ENCODE measurements around the gene SCO2.

SCO2 gene

DNA sequence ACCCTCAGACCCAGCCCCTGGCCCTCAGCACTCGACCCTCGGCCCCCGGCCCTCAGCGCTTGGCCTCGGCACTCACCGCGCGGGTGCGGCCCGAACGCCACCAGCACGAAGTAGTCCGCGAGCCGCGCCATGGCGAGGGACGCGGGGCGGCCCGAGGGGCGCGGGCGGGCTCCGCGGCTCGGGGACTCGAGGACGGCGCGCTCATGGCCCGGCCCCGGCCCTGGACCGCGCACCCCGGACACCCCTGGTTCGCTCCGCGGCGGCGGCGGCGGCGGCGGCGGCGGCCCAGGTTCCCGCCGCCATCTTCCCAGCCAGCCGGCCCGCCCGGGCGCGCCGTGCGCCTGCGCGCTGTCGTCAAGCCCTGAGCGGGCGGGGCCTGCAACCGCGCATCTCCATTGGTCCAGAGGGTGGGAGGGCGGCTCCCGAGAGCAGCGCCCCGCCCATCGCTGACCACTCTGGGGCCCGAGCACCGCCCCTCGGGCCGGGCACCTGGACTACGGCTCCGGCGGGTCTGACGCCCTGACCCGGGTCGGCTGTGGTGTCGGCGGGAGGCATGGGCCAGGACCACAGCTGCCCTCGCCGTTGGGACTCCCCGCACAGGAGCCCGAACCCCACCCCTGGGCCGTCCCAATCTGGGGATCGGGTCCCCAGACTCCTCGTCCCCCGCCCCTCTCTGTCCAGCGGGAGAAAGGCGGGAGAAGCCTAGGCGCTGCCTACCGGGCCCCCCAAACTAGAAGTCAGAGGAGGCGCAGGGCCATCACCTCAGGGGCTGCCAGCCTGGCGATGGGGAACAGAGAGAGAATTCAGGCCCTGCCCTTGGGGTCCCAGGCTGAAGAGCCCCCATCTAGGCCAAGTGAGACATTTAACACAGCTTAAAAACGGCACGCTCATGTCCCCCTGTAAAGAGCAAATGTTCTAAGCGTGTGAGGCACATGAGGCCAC lies 50.4 kb downstream of the SCO2 start, which contains the start of gene SBF1:
TSS of gene SBF1 (minus strand) at position 326 of the 942 bp plus-strand sequence. CDS start at position 131, 195 bp downstream.
- DNase-seq (ENCODE audit: low spot score in 2 of 2) (peak; percentile 90 to 94), ATAC-seq (peak; percentile 77)
- peaks cover 55% of the 10 kb centered on the region for H3K4me1 Mint-ChIP-seq
- peaks cover 19% of the 10 kb centered on the region for H3K36me3 Mint-ChIP-seq
- H3K27ac Mint-ChIP-seq: peak within 1 kb of the TSS; percentile 93
- peak within 1 kb of the TSS; percentile 88 for H3K4me3 Mint-ChIP-seq
- no peaks in the 10 kb centered on the region for H3K9me3 Mint-ChIP-seq

DNA sequence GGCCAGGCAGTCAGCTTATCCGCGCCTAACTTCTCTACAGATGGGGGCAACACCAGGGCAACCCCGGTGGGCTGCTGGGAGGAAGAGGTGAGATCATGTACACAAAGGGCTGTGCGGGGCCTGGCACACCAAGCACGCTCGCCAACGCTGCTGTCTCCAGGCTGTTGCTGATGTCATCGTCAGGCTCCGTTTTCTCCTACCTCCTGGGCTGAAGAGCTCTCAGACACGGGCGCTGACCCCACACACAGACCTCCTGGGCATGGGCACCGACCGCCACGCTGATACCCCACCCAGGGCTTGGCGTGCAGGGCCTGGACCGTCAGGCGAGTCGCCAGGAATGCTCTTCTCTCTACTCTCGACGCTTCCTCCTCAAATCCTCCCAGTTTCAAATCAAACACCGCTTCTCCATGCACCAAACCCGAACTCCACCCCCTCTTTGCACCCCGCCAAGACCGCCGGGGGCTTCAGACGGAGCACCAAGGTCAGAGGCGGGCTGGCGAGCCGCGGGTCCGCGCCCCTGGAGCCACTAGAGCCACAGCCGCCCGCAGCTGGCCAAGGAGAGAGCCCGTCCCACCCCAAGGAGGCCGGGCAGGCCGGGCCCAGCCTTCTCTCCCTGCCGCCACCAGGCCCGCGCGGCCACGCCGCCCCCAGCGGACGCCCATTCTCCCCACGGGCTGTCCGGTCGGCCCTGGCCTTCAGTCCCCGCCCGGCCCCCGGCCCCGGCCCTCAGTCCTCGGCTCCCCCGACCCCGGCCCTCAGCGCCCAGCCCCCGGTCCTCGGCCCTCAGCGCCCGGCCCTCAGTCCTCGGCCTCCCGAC lies 51.3 kb downstream of the SCO2 start:
- peak in 1 of 2 donors; percentile 76 for DNase-seq (ENCODE audit: low spot score in 2 of 2)
- peaks cover 19% of the 10 kb centered on the region for H3K36me3 Mint-ChIP-seq
- H3K27ac Mint-ChIP-seq: peak overlapping the region; percentile 93
- no peaks in the 10 kb centered on the region for H3K9me3 Mint-ChIP-seq
- peak overlapping the region; percentile 88 for H3K4me3 Mint-ChIP-seq
- peaks cover 58% of the 10 kb centered on the region for H3K4me1 Mint-ChIP-seq
- ATAC-seq: peak; percentile 12

All from stimulated activated effector memory CD8-positive, alpha-beta T cell treated with anti-CD3 and anti-CD28 coated beads, Interleukin-12 subunit alpha, Interleukin-12 subunit beta, amount 100 ng/mL, for 72 hours (primary cell).